HG02588 (cell line): ENCODE data around the gene EIF4G2.

ENCODE experiments used
- ATAC-seq: cut with Tn5 transposase; IDR thresholded peaks from one replicate; pipeline ENCODE4 v1.9.1; 2021; ENCODE audit warnings: mild to moderate bottlenecking, moderate library complexity; ENCODE audit not compliant: unreplicated experiment

The EIF4G2 gene

DNA sequence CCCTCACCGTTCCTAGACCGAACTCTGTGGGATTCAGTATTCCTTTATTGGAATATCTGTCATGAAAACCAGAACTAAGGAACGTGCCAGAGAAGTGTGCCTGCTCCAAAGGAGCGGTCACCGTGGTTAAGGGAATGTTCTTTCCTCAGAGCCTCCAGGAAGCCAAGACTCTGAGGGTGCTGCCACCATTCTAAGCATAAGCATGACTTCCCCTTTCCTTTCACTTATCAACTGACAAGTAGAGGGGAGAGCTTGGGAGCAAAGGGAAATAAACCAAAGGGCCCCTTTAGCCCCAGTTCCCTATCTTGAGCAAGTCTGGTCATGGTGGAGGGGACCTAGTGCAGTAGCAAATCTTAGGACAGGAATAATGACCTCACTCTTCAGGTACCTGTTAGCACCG lies 30.9 kb downstream of the EIF4G2 start:
- no peak for ATAC-seq

DNA sequence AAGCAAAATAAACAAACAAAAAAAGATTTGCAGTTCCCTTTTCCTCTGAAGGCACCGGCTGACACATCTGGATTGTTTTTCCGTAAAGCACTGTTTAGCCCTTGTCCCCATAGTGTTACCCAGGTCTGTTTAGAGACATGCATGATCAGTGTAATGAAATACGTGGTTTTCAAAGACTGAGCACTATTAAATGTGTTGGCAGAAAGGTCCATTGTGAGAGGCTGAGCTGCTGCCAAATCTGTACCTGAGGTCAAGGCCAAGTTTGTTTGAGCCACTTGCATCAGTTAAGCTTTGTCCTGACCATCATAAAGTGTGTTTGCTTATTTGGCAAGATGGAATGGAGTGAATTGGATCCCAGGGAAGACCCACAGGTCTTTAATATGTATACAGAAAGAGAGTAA lies 31.3 kb downstream of the EIF4G2 start:
- ATAC-seq = no peak

DNA sequence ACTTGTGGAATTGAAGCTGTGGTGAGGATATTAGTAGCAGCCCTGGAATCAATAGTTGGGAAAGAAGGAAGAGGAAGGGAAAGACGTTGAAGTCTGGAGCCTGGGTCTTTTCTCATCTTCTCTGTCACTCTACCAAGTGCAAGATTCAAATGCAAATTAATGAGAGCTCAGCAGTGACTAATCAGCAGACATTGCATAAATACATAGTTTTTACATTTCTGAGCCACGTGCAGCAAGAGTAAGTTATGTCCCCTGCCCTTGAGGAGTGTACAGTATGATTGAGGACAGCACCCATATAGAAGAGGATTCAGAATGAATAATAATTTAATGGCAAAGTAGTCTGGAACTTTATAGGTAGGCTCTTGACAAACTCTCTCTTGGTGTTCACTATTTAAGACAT lies 33.9 kb downstream of the EIF4G2 start:
- no peak for ATAC-seq

DNA sequence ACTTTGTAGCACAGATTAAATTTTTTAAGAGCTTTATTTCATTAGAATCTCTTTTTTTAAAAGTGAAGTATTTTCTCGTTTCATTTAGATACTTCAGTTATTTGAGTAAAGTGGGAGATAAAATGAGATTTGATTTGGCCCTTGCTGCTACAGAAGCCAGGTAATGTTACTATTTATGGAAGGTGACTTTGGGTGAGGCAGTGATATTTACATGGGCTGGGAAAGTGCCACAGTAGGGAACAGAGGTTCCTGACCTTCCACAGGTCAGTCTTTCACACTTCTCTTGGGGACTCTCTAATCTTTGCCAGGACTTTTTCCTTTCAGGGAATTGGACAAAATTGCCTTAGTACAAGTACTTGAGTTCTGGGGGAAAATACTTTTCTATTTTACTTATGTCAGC lies 37.3 kb downstream of the EIF4G2 start:
- no peak for ATAC-seq

DNA sequence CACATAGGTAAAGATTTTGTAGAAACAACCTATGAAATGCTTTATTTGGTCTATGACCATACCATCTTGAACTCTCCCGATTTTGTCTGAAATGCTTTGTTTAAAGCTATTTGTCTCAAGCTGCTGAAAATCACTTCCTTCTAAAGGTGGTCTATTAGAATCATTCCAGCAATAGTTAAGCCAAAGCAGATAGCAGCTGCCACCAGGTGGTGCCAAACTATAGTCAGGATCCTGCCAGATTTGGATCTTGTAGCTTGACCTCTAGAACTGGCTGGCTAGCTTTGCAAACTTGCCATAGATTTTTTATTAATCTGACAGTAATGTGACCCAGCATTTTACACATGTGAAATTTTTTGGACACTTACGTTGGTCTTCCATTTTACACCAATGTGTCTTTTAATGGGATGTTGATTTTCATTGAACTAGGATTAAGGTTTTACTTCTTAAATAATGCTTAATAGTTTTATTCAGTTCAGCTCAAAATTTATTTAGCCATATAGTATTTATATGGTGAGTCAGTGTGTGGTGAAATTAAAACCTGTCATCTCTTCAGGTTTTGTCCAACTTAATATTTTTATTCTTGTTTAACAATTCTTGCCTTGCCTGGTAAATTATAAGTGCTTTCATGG lies 38.0 kb downstream of the EIF4G2 start:
- ATAC-seq = no peak

DNA sequence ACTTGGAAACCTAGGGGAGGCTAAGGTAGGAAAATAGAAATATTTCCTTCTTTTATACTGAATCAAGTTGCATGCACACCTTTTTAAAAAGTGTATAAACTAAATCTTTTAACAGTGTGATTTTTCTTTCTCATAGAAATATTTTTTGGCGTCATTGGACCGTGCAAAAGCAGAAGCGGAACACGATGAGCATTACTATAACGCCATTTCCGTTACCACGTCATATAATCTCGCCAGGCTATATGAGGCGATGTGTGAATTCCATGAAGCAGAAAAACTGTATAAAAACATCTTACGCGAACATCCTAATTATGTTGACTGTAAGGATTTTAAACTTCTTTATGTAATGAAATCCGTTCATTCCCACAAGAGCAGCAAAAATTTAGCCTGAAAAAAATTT lies 44.3 kb downstream of the EIF4G2 start:
- ATAC-seq = no peak

DNA sequence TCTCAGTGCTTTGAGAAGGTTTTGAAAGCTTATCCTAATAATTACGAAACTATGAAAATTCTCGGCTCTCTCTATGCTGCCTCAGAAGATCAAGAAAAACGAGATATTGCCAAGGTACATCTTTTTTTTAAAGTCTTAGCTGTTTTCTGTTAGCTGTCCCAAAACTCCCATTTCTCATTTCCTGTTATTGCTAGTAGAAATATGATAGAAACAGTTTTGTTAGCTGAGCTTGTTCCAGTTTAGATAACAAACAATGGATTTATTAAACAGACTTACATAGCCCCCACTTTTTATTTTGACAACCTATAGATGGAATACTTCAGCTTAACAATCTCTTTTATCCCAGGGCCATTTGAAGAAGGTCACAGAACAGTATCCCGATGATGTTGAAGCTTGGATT lies 45.0 kb downstream of the EIF4G2 start:
- no peak for ATAC-seq

DNA sequence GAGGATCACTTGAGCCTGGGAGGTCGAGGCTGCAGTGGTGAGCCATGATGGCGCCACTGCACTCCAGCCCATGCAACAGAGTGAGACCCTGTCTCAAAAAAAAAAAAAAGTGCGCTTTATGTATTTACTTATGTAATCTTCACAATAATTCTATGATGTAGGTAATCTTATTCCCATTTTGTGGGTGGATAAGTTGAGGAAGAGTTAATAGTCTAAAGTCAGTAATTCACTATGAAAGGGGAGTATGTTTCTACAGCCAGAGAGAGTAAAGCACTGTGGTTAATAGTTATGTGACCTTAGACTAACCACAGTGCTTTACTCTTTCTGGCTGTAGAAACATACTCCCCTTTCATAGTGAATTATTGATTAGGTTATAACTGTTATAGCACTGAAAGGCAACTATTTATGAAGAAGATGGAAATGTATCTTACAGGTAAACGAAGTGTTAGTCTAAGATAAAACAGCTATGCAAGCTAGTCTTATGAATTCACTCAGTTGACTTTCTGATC lies 45.8 kb downstream of the EIF4G2 start:
- no peak for ATAC-seq

DNA sequence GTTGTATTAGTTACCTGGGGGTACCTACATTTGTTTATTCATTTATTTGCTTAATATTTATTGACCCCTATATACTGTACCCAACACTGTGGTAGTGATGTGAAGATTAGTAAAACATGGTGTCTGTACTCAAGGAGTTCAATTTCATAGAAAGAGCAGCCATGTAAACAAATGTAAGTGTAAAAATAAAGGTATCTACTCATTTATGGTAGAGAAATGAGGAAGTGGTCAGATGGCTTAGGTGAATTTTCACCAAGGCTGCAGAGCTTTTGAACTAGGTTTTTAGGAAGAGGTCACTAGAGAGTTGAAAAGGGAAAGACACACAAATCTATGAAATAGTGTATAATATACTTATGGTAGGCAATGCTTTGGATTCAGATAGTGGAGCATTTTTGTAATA lies 46.5 kb downstream of the EIF4G2 start:
- ATAC-seq = peak; percentile 78

DNA sequence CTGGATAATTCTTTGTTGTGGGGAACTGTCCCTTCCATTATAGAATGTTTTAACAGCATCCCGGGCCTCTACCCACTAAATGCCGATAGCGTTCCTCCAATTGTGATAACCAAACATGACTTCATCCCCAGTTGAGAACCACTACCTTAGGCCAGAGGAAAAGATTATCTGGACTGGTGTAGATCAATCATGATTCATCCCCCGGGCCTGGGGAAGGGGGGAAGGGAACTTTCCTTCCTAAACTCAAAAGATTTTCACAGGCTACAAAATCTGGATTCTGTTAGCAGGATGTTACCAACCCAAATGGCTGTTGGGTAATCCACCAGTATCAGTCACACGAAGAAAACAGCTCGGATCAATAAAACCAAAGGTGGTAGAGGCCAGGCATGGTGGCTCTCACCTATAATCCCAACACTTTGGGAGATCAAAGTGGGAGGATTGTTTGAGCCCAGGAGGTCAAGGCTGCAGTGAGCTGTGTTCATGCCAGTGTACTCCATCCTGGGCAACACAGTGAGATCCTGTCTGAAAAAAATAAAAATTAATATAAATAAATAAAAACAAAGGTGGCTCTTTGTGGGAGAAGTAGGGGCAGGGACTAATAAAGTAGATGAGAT lies 47.5 kb downstream of the EIF4G2 start:
- ATAC-seq = no peak

DNA sequence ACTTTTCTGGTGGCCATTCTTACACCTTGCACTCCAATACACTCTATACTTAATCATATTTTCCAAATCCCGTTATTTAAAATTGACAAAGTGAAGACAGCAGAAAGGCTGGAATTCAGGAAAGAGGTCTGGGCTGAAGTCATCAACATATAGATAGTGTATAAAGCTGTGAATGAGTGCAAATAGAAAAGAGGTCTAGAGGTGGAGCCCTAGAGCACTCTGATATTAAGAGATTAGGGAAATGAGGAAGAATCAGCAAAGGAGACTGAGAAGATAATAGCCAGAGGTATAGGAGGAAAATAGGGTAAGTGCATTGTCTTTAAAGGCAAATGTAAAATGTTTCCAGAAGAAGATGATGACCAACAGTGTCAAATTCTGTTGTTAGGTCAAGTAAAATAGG lies 49.8 kb downstream of the EIF4G2 start:
- ATAC-seq = no peak

DNA sequence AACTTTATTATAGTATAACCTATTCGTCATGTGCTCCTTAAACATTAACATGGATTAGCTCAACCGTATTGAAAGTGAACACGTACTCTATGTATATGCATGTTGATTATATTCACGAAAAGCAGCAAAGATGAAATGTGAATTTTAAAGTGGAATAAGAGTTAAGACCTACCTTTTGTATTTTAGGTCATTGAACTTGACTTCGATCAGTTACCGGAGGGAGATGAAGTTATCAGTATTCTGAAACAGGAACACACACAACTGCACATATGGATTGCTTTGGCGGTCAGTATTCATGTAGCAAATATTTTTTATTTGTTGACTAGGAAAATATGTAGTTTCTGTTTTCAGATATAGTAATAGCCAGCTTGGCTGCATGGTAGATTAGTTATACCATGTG lies 56.2 kb downstream of the EIF4G2 start:
- ATAC-seq = no peak

DNA sequence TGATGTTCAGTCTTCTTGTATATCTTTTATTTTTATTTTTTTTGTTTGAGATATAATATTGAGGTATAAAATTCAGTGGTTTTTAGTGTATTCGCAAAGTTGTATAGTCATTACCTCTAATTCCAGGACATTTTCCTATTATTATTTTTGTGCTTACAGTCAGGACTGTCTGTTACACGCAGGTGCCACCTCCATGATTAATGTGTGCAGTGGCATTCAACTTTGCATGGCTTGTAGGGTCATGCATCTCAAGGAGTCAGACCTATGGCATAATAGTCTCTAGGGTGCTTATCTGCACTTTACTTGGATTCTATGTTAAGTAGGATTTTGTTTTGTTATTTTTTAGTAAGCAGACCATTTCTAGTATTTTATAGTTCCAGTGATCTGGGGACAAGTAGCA lies 56.7 kb downstream of the EIF4G2 start:
- ATAC-seq = no peak

DNA sequence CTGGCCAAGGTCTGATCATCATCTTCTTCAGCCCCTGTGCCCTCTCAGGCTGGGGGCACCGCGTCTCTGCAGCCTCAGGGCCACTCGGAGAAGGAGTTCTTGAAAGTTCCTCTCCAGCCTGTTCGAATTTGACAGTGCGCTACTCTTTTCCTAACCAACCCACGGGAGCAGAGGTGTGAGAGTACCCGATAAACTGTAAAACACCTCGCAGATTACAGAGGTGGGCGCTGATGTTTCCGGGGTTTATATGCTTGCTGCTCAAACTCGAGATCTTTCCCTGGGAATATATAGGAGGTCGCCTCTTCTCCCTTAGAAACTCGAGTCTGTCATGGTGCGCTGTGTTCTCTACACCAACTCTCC lies 57.2 kb downstream of the EIF4G2 start:
- peak; percentile 25 for ATAC-seq

DNA sequence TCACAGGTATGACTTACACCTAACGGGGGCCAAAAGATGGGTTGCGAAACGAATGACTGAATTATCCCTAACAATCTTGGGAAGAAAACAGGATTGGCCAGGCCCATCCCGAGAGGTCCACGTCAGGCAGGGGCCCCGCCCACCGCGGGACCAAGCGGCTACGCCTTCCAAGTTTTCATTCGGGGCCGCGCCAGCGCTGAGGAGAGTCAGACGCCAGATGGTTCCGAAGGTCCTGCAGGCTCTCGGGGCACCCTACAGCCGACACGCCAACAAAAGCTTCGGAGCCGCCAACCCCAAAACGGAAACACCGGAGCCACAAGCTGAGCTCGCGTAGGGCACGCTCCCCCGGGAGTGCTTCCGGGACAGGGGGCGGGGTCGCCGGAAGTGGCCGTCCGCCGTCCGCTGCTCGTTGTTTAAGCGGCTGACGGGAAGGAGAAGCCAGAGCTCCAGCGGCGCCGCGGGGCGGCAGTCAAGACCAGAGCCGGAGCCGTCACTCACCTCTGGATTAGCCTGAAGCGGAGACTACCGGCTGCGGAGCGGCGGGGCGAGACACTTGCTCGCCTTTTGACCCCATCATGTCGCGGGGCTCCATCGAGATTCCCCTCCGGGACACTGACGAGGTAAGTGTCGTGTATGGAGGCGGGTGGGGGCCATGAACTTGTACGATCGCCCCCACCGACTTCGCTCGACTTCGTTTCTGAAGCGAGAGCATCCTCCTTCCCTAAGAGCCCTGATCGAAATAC lies 57.7 kb downstream of the EIF4G2 start, which contains the start of gene CTR9:
Gene CTR9, plus strand, starts transcription at position 409 of the 743 bp plus-strand sequence. Its CDS starts 167 bp downstream, at position 576.
- ATAC-seq = peak; percentile 92

DNA sequence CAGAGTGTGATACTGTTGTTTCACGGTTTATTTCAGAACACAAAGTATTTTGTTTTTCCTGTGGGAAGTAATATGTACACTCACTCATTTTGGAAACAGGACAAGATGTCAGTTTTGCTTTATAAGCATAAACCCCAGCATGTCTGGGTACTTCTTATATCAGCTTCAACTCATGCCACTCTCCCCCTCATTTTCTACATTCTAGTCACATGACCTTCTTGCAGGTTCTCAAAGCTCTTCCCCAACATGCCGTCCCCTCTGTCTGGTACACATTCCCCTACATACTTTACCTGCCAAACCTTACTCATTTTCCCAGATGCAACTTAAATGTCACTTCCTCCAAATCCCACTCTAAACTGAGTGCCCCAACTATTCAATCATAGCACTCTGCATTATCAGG lies 59.2 kb downstream of the EIF4G2 start:
- ATAC-seq = no peak

DNA sequence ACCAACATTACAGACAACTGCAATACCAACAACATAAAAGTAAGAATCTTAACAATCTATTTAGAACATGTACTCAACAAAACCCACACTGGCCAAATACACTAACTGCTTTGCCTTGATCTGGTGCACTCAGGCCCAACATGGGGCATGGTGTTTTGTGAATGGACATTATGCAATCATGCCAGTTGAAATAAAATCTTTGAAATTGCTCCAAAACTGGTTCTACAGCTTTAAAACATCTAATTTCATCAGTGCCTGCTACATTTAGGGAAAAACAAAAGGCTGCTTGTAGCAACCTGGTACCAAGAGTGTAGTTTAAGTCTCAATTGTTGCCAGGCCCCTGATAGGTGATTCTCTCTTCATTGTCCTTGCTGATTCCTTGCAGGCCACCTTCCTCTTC lies 61.0 kb downstream of the EIF4G2 start:
- ATAC-seq = no peak
